H9 (cell line): Measurements from ENCODE around the gene VILL. TPM values are rescaled to one million over a fixed set of nuclear protein-coding genes. Genes with fewer than 3 reads are reported as not detected.
A peak's percentile ranks its signal among the peaks of the same experiment; 100 is the strongest.

Experiments used
- DNase-seq: peaks from one replicate; pipeline ENCODE4 v3.0.0-alpha.2; 2017
- H2AFZ ChIP-seq: one replicate; pipeline ENCODE4 v1.6.1; 2013; ENCODE audit warnings: mild to moderate bottlenecking, low read length, control low read depth, moderate library complexity
- H2AK5ac ChIP-seq: 2 replicates; pipeline ENCODE4 v1.6.1; 2013; ENCODE audit warnings: low read length, control low read depth, mixed read lengths; ENCODE audit not compliant: insufficient read length
- H2BK120ac ChIP-seq: one replicate; pipeline ENCODE4 v1.6.1; 2013; ENCODE audit warnings: low read depth, mild to moderate bottlenecking, low read length, control low read depth, inconsistent platforms; ENCODE audit not compliant: poor library complexity, severe bottlenecking
- H2BK12ac ChIP-seq: 2 replicates; pipeline ENCODE4 v1.6.1; 2013; ENCODE audit warnings: low read length, control low read depth, mixed read lengths, low read depth; ENCODE audit not compliant: insufficient read length
- H2BK15ac ChIP-seq: 2 replicates; pipeline ENCODE4 v1.6.1; 2013; ENCODE audit warnings: low read depth, low read length, control low read depth
- H2BK20ac ChIP-seq: one replicate; pipeline ENCODE4 v1.6.1; 2013; ENCODE audit warnings: low read depth, mild to moderate bottlenecking, low read length, control low read depth, inconsistent platforms; ENCODE audit not compliant: poor library complexity, severe bottlenecking
- H2BK5ac ChIP-seq: 2 replicates; pipeline ENCODE4 v1.6.1; 2013; ENCODE audit warnings: low read length, control low read depth, mixed read lengths; ENCODE audit not compliant: insufficient read length
- H3K14ac ChIP-seq: 2 replicates; pipeline ENCODE4 v1.6.1; 2013; ENCODE audit warnings: low read length, control low read depth; ENCODE audit not compliant: insufficient read depth
- H3K18ac ChIP-seq: 2 replicates; pipeline ENCODE4 v1.6.1; 2013; ENCODE audit warnings: low read depth, mild to moderate bottlenecking, mixed read lengths, low read length, control low read depth; ENCODE audit not compliant: insufficient read length
- H3K23ac ChIP-seq: 2 replicates; pipeline ENCODE4 v1.6.1; 2013; ENCODE audit warnings: low read length, control low read depth, mixed read lengths, low read depth; ENCODE audit not compliant: insufficient read length
- H3K23me2 ChIP-seq: 2 replicates; pipeline ENCODE4 v1.6.1; 2013; ENCODE audit warnings: low read depth, mild to moderate bottlenecking, mixed read lengths, low read length, control low read depth; ENCODE audit not compliant: insufficient read length, poor library complexity, severe bottlenecking
- H3K27ac ChIP-seq: 2 replicates; pipeline ENCODE4 v1.5.1; 2013; ENCODE audit warnings: low read length, control low read depth, mixed read lengths, low read depth; ENCODE audit not compliant: insufficient read length
- H3K27me3 ChIP-seq: 2 replicates; pipeline ENCODE4 v1.6.1; 2013; ENCODE audit warnings: low read length, control low read depth, inconsistent platforms; ENCODE audit not compliant: insufficient read depth
- H3K4ac ChIP-seq: 2 replicates; pipeline ENCODE4 v1.6.1; 2013; ENCODE audit warnings: low read depth, mild to moderate bottlenecking, control low read depth, inconsistent platforms, low read length, moderate library complexity
- H3K4me1 ChIP-seq: 2 replicates; pipeline ENCODE4 v1.6.1; 2013; ENCODE audit warnings: low read length, control low read depth, inconsistent platforms; ENCODE audit not compliant: insufficient read depth
- H3K4me2 ChIP-seq: 2 replicates; pipeline ENCODE4 v1.6.1; 2013; ENCODE audit warnings: low read length, control low read depth, mixed read lengths; ENCODE audit not compliant: insufficient read length, insufficient read depth
- H3K56ac ChIP-seq: 2 replicates; pipeline ENCODE4 v1.6.1; 2013; ENCODE audit warnings: low read depth, mild to moderate bottlenecking, mixed read lengths, low read length, control low read depth; ENCODE audit not compliant: insufficient read length
- H3K79me1 ChIP-seq: 2 replicates; pipeline ENCODE4 v1.6.1; 2013; ENCODE audit warnings: low read depth, mild to moderate bottlenecking, moderate library complexity, low read length, control low read depth, inconsistent platforms; ENCODE audit not compliant: insufficient read depth, poor library complexity, severe bottlenecking
- H3K79me2 ChIP-seq: 2 replicates; pipeline ENCODE4 v1.6.1; 2013; ENCODE audit warnings: low read length, control low read depth, inconsistent platforms; ENCODE audit not compliant: insufficient read depth
- H3K9ac ChIP-seq: 2 replicates; pipeline ENCODE4 v1.6.1; 2013; ENCODE audit warnings: low read length, control low read depth, mixed read lengths; ENCODE audit not compliant: insufficient read length; ENCODE audit errors: extremely low read depth
- H3K9me3 ChIP-seq: one replicate; pipeline ENCODE4 v1.6.1; 2013; ENCODE audit warnings: low read depth, low read length, inconsistent platforms; ENCODE audit not compliant: control insufficient read depth
- H3T11ph ChIP-seq: one replicate; pipeline ENCODE4 v1.6.1; 2013; ENCODE audit warnings: mild to moderate bottlenecking, low read length, control low read depth, inconsistent platforms
- H4K20me1 ChIP-seq: one replicate; pipeline ENCODE4 v1.6.1; 2013; ENCODE audit not compliant: control insufficient read depth, insufficient read length, insufficient read depth
- H4K5ac ChIP-seq: 2 replicates; pipeline ENCODE4 v1.6.1; 2013; ENCODE audit warnings: low read depth, mild to moderate bottlenecking, mixed read lengths, low read length, control low read depth; ENCODE audit not compliant: insufficient read length
- H4K8ac ChIP-seq: replicated peaks from 2 replicates; pipeline ENCODE4 v1.6.1; 2013; ENCODE audit warnings: low read length, control low read depth, mixed read lengths, low read depth; ENCODE audit not compliant: insufficient read length
- H4K91ac ChIP-seq: 2 replicates; pipeline ENCODE4 v1.6.1; 2013; ENCODE audit warnings: low read depth, mild to moderate bottlenecking, moderate library complexity, mixed read lengths, low read length, control low read depth; ENCODE audit not compliant: insufficient read length
- H3K27ac Mint-ChIP-seq, 3 experiments: 2 replicates in 2 of 3; 3 replicates in 1 of 3; pipeline ENCODE4 v1.8.0; 2020 to 2021; ENCODE audit warnings: mixed read lengths in 3 of 3, mild to moderate bottlenecking in 1 of 3, moderate library complexity in 1 of 3
- H3K27me3 Mint-ChIP-seq: 2 replicates; pipeline ENCODE4 v1.8.0; 2021; ENCODE audit warnings: low read depth, mild to moderate bottlenecking, moderate library complexity, mixed read lengths
- H3K36me3 Mint-ChIP-seq, 3 experiments: 2 replicates in 2 of 3; 3 replicates in 1 of 3; pipeline ENCODE4 v1.8.0; 2020 to 2021; ENCODE audit warnings: low read depth in 3 of 3, mixed read lengths in 3 of 3; ENCODE audit not compliant: insufficient read depth in 1 of 3
- H3K4me1 Mint-ChIP-seq, 2 experiments: 2 replicates each; pipeline ENCODE4 v1.8.0; 2020; ENCODE audit warnings: mixed read lengths in 2 of 2
- H3K4me3 Mint-ChIP-seq, 2 experiments: 2 replicates in 1 of 2; 3 replicates in 1 of 2; pipeline ENCODE4 v1.8.0; 2020 to 2021; ENCODE audit warnings: mild to moderate bottlenecking in 2 of 2, mixed read lengths in 2 of 2, moderate library complexity in 1 of 2
- H3K9me3 Mint-ChIP-seq, 2 experiments: 2 replicates in 1 of 2; 3 replicates in 1 of 2; pipeline ENCODE4 v1.8.0; 2020; ENCODE audit warnings: mild to moderate bottlenecking in 2 of 2, mixed read lengths in 2 of 2, moderate library complexity in 1 of 2
- CTCF ChIP-seq: fragments of 200-600 bp; sonication (generic); conservative IDR thresholded peaks from 3 replicates; pipeline ENCODE4 v1.8.0; 2021; ENCODE audit warnings: antibody characterized with exemption, mild to moderate bottlenecking
- WGBS: extraction: QIAGEN DNeasy Blood & Tissue Kit; methylation state at CpG from one replicate; pipeline ENCODE4 v1.1.7; 2013; ENCODE audit warnings: missing lambda C conversion rate, low lambda C conversion rate, mixed read lengths; ENCODE audit not compliant: insufficient read length; ENCODE audit errors: extremely low coverage; 5-methylcytosine and 5-hydroxymethylcytosine counted together
- total RNA-seq: library from RNA; stranded (reverse); gene quantifications from 2 replicates; pipeline ENCODE4 v1.2.1, GENCODE V29; 2021

The VILL gene
- total RNA-seq, 1 experiment from 2014 or later, result 3.2 TPM

DNA sequence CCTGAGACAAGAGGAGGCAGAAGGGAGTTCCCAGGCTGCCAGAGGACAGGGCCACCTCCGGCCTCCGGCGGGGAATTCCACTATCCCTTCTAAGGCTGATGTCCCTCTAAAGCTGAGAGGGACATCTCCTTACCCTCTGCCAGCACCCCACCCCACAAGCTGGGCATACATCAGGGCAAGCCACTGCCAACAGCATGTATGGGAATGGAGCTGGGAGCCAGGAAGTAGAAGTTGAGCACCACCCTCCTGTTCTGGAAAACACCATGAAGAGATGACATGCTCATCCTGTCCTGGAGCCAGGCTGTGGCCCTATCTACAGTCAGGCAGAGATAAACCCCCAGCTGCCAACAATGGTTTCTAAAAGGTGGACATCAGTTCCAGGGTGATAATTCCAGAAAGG, 31.7 kb downstream of the VILL start:
- H3K36me3 Mint-ChIP-seq, result peaks cover 0 to 7% (median 0%) of the 10 kb centered on the region in 3 experiments; a peak in 5 of 7 replicates
- H2BK12ac ChIP-seq, result no peak overlapping the region
- H3K4me1 Mint-ChIP-seq, result peaks cover 13 to 14% of the 10 kb centered on the region in 2 experiments
- no peak overlapping the region for H3K4me2 ChIP-seq
- no peaks in the 10 kb centered on the region for H3K9me3 ChIP-seq
- H2AK5ac ChIP-seq, result no peak overlapping the region
- no peaks in the 10 kb centered on the region for H3K79me2 ChIP-seq
- H2BK20ac ChIP-seq, result no peak overlapping the region
- no peak overlapping the region for H3T11ph ChIP-seq
- H3K23ac ChIP-seq, result no peak overlapping the region
- no peak overlapping the region for H2AFZ ChIP-seq
- H2BK120ac ChIP-seq, result no peak overlapping the region
- peak; percentile 14 for DNase-seq
- H3K27me3 Mint-ChIP-seq, result peaks cover 16% of the 10 kb centered on the region
- H3K56ac ChIP-seq, result no peak overlapping the region
- TF ChIP-seq CTCF, result no peak
- H3K18ac ChIP-seq, result no peak overlapping the region
- H3K27ac Mint-ChIP-seq, result no peak overlapping the region
- no peak overlapping the region for H3K14ac ChIP-seq
- no peaks in the 10 kb centered on the region for H3K4me1 ChIP-seq
- no peak overlapping the region for H2BK15ac ChIP-seq
- H3K9me3 Mint-ChIP-seq, result no peaks in the 10 kb centered on the region
- peaks cover 5% of the 10 kb centered on the region for H3K23me2 ChIP-seq
- H3K9ac ChIP-seq, result no peak overlapping the region
- no peak overlapping the region for H2BK5ac ChIP-seq
- no peaks in the 10 kb centered on the region for H4K20me1 ChIP-seq
- no peak overlapping the region for H3K4ac ChIP-seq
- no peak overlapping the region for H3K27ac ChIP-seq
- H3K27me3 ChIP-seq, result peaks cover 1% of the 10 kb centered on the region; the same call in 1 of the 2 replicates
- no peaks in the 10 kb centered on the region for H3K79me1 ChIP-seq
- H4K5ac ChIP-seq, result no peak overlapping the region
- no CpG with 5 or more reads among the region's 3 CpGs for WGBS
- no peak overlapping the region for H4K8ac ChIP-seq
- H4K91ac ChIP-seq, result no peak overlapping the region
- H3K4me3 Mint-ChIP-seq, result no peak overlapping the region
